Neutrophil (primary cell): Measurements from ENCODE around the gene LDAH.
A peak's percentile ranks its signal among the peaks of the same experiment; 100 is the strongest.

Experiments
- H3K27ac ChIP-seq: fragments of 200-600 bp; sonication (generic); 2 replicates; pipeline ENCODE4 v1.5.1; 2016; ENCODE audit warnings: mild to moderate bottlenecking, moderate library complexity
- H3K27me3 ChIP-seq: fragments of 200-600 bp; sonication (generic); 2 replicates; pipeline ENCODE4 v1.6.0; 2016; ENCODE audit warnings: mild to moderate bottlenecking
- H3K36me3 ChIP-seq: fragments of 200-600 bp; sonication (generic); 2 replicates; pipeline ENCODE4 v1.5.1; 2017
- H3K4me1 ChIP-seq, 2 experiments: fragments of 200-600 bp in 1 of 2; sonication (generic) in 1 of 2; 1 replicate in 1 of 2; 2 replicates in 1 of 2; pipeline versions ENCODE4 v1.5.1 to v1.6.1; 2013 to 2016; ENCODE audit warnings: low read depth in 1 of 2, low read length in 1 of 2, mild to moderate bottlenecking in 1 of 2, moderate library complexity in 1 of 2; ENCODE audit not compliant: control insufficient read depth in 1 of 2, insufficient read depth in 1 of 2
- H3K4me3 ChIP-seq, 2 experiments: fragments of 200-600 bp in 1 of 2; sonication (generic) in 1 of 2; 1 replicate in 1 of 2; 2 replicates in 1 of 2; pipeline ENCODE4 v1.5.1; 2013 to 2016; ENCODE audit warnings: low read depth in 1 of 2, low read length in 1 of 2, mild to moderate bottlenecking in 1 of 2, moderate library complexity in 1 of 2
- H3K9me3 ChIP-seq: fragments of 200-600 bp; sonication (generic); 2 replicates; pipeline ENCODE4 v1.5.1; 2016
- TF ChIP-seq, protein P1 (sequence below): fragments of 200-600 bp; sonication (generic); IDR thresholded peaks from 2 replicates; pipeline ENCODE4 v1.5.1; 2016; ENCODE audit warnings: antibody characterized with exemption

Gene LDAH

DNA sequence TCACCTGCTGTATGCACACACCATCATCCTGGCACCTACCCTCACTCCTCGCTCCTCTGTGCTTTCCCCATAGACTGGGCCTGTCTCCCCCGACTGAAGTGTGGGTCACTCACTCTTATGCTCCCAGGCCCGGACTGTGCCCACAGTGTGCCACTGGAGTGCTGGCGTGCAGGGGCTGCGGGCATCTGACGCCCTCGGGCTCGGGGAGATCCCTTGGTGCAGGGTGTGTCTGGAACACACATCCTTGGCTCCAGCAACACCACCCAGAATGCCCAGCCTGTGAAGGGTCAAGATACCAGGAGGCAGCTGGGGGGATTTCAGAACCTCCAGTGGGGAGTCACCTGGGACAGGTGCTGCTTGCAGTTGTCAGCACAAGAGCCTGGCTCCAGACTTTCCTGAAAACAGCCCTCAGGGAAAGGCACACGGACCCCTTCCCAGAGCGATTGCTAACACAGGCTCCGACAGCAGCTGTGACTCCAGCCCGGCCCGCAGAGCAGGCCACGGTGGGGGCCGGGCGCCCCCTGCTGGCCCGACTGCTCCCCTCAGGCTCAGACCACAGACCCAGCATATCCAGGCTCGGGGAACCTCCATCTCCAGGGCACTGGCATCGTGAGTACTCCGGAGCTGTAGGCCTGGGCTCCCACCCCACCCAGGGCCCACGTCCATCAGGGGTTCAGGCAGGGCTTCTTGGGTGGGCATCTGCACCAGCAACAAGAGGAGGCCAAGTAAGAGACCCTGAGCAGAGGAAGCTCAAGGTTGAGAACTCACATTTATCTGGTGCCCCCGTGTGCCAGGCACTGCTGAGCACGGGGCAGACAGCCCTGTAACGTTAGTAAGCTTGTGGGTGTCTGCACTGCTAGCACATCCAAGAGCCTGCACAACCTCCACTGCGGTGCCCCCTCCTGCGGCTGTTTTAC, 180.6 kb downstream of the LDAH start:
- Histone ChIP-seq H3K4me1 (no peaks in the 10 kb centered on the region), H3K36me3 (peaks cover 94% of the 10 kb centered on the region), H3K9me3 (no peaks in the 10 kb centered on the region), H3K4me3 (no peak overlapping the region), H3K27ac (no peak overlapping the region), H3K27me3 (no peaks in the 10 kb centered on the region)
- TF ChIP-seq, protein P1, sequence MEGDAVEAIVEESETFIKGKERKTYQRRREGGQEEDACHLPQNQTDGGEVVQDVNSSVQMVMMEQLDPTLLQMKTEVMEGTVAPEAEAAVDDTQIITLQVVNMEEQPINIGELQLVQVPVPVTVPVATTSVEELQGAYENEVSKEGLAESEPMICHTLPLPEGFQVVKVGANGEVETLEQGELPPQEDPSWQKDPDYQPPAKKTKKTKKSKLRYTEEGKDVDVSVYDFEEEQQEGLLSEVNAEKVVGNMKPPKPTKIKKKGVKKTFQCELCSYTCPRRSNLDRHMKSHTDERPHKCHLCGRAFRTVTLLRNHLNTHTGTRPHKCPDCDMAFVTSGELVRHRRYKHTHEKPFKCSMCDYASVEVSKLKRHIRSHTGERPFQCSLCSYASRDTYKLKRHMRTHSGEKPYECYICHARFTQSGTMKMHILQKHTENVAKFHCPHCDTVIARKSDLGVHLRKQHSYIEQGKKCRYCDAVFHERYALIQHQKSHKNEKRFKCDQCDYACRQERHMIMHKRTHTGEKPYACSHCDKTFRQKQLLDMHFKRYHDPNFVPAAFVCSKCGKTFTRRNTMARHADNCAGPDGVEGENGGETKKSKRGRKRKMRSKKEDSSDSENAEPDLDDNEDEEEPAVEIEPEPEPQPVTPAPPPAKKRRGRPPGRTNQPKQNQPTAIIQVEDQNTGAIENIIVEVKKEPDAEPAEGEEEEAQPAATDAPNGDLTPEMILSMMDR, result peak; percentile 72

DNA sequence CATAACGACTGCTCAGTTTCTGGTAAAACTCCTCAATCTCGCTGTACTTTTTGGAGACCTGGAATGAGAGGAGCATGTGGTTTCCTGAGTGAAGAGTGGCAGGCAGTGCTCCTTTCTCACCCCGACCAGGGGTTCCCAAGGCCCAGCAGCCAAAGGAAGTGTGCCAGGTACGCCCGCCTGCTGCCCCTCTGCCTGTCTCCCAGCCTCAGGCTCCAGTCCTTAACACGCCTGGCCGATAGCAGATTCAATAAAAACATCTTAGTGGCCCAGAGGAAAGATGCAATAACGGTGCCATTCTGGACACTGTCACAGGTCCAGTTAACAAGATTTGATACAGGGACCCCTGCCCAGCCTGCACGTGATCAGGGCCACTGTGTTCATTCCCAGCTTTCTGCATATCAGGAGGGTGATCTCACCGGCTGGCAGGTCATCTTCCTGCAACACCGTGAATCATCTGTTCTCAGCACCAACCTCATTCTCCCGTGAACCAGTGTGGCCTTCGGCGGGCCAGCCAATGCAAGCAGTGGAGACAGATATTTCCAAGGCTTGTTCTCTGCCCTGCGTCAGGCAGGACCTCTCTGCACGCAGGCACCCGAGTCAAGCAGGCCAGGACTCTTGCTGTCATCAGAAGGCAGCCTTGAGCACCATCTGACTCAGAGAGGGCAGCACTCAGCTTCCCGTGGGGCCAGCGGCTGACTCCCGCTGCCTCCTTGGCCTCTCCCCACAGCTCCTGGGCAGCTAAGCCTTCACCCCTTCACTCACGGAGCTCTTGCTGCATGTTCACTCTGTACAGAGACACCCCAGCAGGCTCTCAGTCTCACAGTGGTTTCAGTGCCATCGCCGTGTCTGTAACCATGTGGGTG, 181.5 kb downstream of the LDAH start:
- peaks cover 100% of the 10 kb centered on the region for H3K36me3 ChIP-seq
- no peaks in the 10 kb centered on the region for H3K4me1 ChIP-seq
- no peak overlapping the region for H3K27ac ChIP-seq
- TF ChIP-seq, protein P1, result no peak
- H3K27me3 ChIP-seq, result no peaks in the 10 kb centered on the region
- no peak overlapping the region for H3K4me3 ChIP-seq
- H3K9me3 ChIP-seq, result no peaks in the 10 kb centered on the region

DNA sequence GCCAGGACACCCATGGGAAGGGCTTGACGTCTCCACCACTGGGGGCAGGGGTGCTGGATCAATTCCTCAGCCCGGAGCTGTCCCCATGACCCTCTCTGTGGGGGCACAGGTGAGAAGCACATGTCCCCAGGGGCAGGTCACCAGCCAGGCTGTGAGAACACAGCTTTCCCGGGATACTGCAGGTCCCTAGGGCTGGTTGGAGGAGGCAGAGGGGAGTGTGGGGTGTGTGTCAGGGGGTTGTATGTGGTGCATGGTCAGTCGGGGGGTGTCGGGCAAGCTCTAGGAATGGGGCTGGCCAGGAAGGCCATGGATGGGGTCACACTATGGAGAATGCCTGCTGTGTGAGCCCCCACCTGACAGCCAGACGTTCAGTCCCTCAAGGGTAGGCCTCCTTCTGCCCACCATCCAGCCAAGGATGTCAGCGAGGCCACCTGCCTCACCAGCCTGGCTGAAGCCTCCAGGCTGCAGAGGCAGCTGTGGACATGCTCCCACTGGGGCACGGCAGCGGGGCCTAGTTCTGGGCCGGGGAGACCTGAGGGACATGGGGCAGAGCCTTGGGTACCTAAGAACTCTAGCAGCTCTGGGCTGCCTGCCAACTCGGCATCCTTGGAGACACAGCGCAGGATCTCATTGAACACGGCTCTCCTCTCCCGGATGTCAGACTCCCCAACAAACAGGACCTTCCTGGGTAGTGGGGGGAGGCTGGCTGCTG, 182.3 kb downstream of the LDAH start:
- TF ChIP-seq, protein P1, result no peak
- Histone ChIP-seq H3K9me3 (no peaks in the 10 kb centered on the region), H3K4me3 (no peak overlapping the region), H3K36me3 (peaks cover 100% of the 10 kb centered on the region), H3K27me3 (no peaks in the 10 kb centered on the region), H3K4me1 (no peaks in the 10 kb centered on the region), H3K27ac (no peak overlapping the region)

DNA sequence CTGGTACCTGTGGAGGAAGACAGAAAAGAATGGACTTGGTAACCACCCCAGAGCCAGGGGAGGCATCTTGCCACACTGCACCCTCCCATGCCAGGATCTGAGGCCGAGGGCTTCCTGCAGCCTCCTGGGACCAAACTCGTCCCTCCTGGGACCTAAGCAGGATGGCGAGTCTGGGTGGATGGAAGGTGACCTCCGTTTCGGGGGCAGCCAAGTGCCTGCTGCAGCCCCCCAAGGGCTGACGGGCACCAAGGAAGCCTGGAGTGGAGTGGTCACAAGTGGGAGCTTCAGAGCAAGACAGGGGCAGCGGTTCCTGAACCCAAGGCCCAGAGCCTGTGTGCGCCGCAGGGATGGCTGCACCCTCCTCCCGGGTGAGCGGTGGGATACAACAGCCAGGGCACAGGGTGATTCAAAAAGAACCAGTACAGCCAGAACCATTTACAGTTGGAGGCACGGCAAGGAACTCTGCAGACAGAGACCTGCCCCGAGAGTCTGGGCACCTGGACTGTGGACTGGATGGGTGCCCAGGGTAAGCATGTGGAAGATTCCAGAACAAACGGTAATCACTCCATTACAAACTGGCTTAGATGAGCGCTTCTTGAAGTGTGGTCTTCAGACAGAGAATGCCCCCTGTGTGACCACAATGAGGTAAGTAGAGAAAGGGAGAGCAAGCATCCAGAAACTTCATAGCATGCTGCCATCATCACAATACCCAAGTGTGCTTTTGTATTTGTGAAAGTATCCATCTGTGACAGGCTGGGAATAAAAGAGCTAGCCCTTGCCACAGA, 184.1 kb downstream of the LDAH start:
- H3K4me1 ChIP-seq, result no peaks in the 10 kb centered on the region
- H3K9me3 ChIP-seq, result no peaks in the 10 kb centered on the region
- no peaks in the 10 kb centered on the region for H3K27me3 ChIP-seq
- TF ChIP-seq, protein P1, result no peak
- H3K36me3 ChIP-seq, result peaks cover 100% of the 10 kb centered on the region
- H3K4me3 ChIP-seq, result no peak overlapping the region
- no peak overlapping the region for H3K27ac ChIP-seq

DNA sequence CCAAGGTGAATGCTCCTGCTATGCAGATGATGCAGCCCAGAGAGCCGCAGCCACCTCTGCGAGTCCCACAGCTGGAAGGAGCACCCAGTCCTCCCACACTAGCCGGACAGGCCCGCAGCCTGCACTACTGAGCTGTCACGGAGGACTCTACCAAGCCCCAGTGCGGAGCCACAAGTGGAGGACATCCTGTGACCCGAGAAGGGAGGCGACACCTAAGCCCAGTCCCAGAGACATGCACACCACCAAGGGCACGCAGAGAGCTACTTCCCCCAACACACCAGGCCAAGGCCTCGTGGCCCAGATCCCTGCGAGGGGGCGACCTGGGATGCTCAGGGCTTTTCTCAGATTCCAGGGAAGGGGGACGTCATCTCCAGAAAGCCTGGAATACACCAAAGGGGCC, 184.9 kb downstream of the LDAH start:
- TF ChIP-seq, protein P1, result no peak
- H3K27ac ChIP-seq, result no peak overlapping the region
- no peak overlapping the region for H3K4me3 ChIP-seq
- H3K4me1 ChIP-seq, result no peaks in the 10 kb centered on the region
- H3K36me3 ChIP-seq, result peaks cover 100% of the 10 kb centered on the region
- no peaks in the 10 kb centered on the region for H3K9me3 ChIP-seq
- no peaks in the 10 kb centered on the region for H3K27me3 ChIP-seq
